SK-N-SH (cell line): ENCODE data around the gene ZCCHC2. TPM values are rescaled to one million over a fixed set of nuclear protein-coding genes. Genes with fewer than 3 reads are reported as not detected.

Experiments used
- CTCF ChIA-PET: fragments of 300-600, 350-600 bp; formaldehyde crosslinking; extraction: SDS; loops from one replicate; lab custom pipeline; 2021; lab: Yijun Ruan, JAX
- POLR2A ChIA-PET: fragments of 350-600 bp; sonication (Branson Sonifier 250); formaldehyde crosslinking; extraction: SDS; loops from one replicate; lab custom pipeline; 2020; ENCODE audit warnings: antibody characterized with exemption, inconsistent platforms; lab: Yijun Ruan, JAX
- DNase-seq: peaks from one replicate; pipeline ENCODE4 v3.0.0; 2012
- H2AFZ ChIP-seq: fragments of 200-600 bp; sonication (generic); 2 replicates; pipeline ENCODE4 v1.8.1; 2016; ENCODE audit warnings: antibody characterized with exemption, mild to moderate bottlenecking, low read depth
- H3F3A ChIP-seq: fragments of 200-600 bp; sonication (generic); replicated peaks from 2 replicates; pipeline ENCODE3; 2016; ENCODE audit warnings: antibody characterized with exemption, mild to moderate bottlenecking; ENCODE audit not compliant: insufficient read depth
- H3K27ac ChIP-seq, 2 experiments: fragments of 200-500 bp in 1 of 2; fragments of 200-600 bp in 1 of 2; sonication (Bioruptor generic) in 1 of 2; sonication (generic), shearing (Covaris generic) in 1 of 2; 2 replicates each; pipeline versions ENCODE4 v1.5.1 to v1.6.1; 2014 to 2016; ENCODE audit warnings: low read depth in 2 of 2, inconsistent platforms in 1 of 2, low read length in 1 of 2, mild to moderate bottlenecking in 1 of 2, mixed read lengths in 1 of 2
- H3K27me3 ChIP-seq: fragments of 200-600 bp; sonication (generic), shearing (Covaris generic); 2 replicates; pipeline ENCODE4 v1.6.1; 2016; ENCODE audit warnings: mixed run types; ENCODE audit not compliant: insufficient read depth
- H3K36me3 ChIP-seq, 2 experiments: fragments of 200-500 bp in 1 of 2; fragments of 200-600 bp in 1 of 2; sonication (Bioruptor generic) in 1 of 2; sonication (generic) in 1 of 2; replicated peaks in 1 of 2; 2 replicates each; pipeline versions ENCODE3 to v1.5.1; 2014 to 2016; ENCODE audit warnings: low read length in 1 of 2, mild to moderate bottlenecking in 1 of 2; ENCODE audit not compliant: insufficient read depth in 2 of 2, control insufficient read depth in 1 of 2
- H3K4me1 ChIP-seq, 2 experiments: fragments of 200-500 bp in 1 of 2; fragments of 200-600 bp in 1 of 2; sonication (Bioruptor generic) in 1 of 2; sonication (generic), shearing (Covaris generic) in 1 of 2; 2 replicates each; pipeline versions ENCODE4 v1.5.1 to v1.6.1; 2014 to 2016; ENCODE audit warnings: low read depth in 1 of 2, low read length in 1 of 2, mixed run types in 1 of 2; ENCODE audit not compliant: insufficient read depth in 2 of 2, control insufficient read depth in 1 of 2
- H3K4me2 ChIP-seq: fragments of 200-600 bp; sonication (generic), shearing (Covaris generic); 2 replicates; pipeline ENCODE4 v1.6.1; 2017; ENCODE audit warnings: mixed run types
- H3K4me3 ChIP-seq, 2 experiments: fragments of 200-500 bp in 1 of 2; fragments of 200-600 bp in 1 of 2; sonication (Bioruptor generic) in 1 of 2; sonication (generic), shearing (Covaris generic) in 1 of 2; 2 replicates each; pipeline versions ENCODE4 v1.5.1 to v1.8.1; 2014 to 2016; ENCODE audit warnings: low read depth in 2 of 2, inconsistent platforms in 1 of 2, low read length in 1 of 2, mild to moderate bottlenecking in 1 of 2, mixed read lengths in 1 of 2, moderate library complexity in 1 of 2
- H3K79me2 ChIP-seq: fragments of 200-600 bp; sonication (generic); 2 replicates; pipeline ENCODE4 v1.8.1; 2017; ENCODE audit warnings: mild to moderate bottlenecking; ENCODE audit not compliant: insufficient read depth
- H3K9ac ChIP-seq: fragments of 200-600 bp; sonication (generic); 2 replicates; pipeline ENCODE4 v1.6.1; 2017; ENCODE audit warnings: mixed run types
- H3K9me2 ChIP-seq: fragments of 200-600 bp; sonication (generic); 2 replicates; pipeline ENCODE4 v1.6.1; 2017; ENCODE audit warnings: mixed run types
- H3K9me3 ChIP-seq: fragments of 200-600 bp; sonication (generic); 2 replicates; pipeline ENCODE4 v1.6.1; 2017; ENCODE audit warnings: mixed run types, mild to moderate bottlenecking, moderate library complexity
- H4K20me1 ChIP-seq: fragments of 200-600 bp; sonication (generic); 2 replicates; pipeline ENCODE4 v1.6.1; 2017; ENCODE audit warnings: mild to moderate bottlenecking, mixed run types; ENCODE audit not compliant: insufficient read depth
- CHD2 ChIP-seq: fragments of 150-350 bp; IDR thresholded peaks from 2 replicates; pipeline ENCODE4 v1.6.1; 2018; ENCODE audit warnings: low read length; ENCODE audit not compliant: partially characterized antibody
- EZH2phosphoT487 ChIP-seq: fragments of 200-600 bp; sonication (generic); IDR thresholded peaks from 2 replicates; pipeline ENCODE4 v1.6.1; 2017; ENCODE audit warnings: low read depth, mixed run types, mild to moderate bottlenecking, antibody characterized with exemption, moderate library complexity, borderline replicate concordance
- GATA2 ChIP-seq: sonication (generic); formaldehyde crosslinking; IDR thresholded peaks from 2 replicates; pipeline ENCODE4 v1.5.0; 2020; ENCODE audit warnings: mild to moderate bottlenecking, missing genetic modification reagents
- MAX ChIP-seq: IDR thresholded peaks from 2 replicates; pipeline ENCODE4 v1.4.0; 2012; ENCODE audit warnings: low read depth
- MEF2A ChIP-seq: IDR thresholded peaks from 2 replicates; pipeline ENCODE4 v1.4.0; 2012; ENCODE audit warnings: low read depth, borderline replicate concordance
- RCOR1 ChIP-seq: fragments of 150-350 bp; IDR thresholded peaks from 2 replicates; pipeline ENCODE4 v1.6.1; 2017; ENCODE audit warnings: antibody characterized with exemption, low read length
- REST ChIP-seq: IDR thresholded peaks from 2 replicates; pipeline ENCODE4 v1.6.1; 2012; ENCODE audit warnings: mild to moderate bottlenecking, low read depth, low read length, moderate library complexity
- RFX5 ChIP-seq: IDR thresholded peaks from 2 replicates; pipeline ENCODE4 v1.6.1; 2012; ENCODE audit warnings: mild to moderate bottlenecking, improper control_type of control experiment, low read length
- WGBS: methylation state at CpG from one replicate; pipeline ENCODE4 v1.1.6; 2017; ENCODE audit warnings: low lambda C conversion rate; 5-methylcytosine and 5-hydroxymethylcytosine counted together
- polyA plus RNA-seq, 3 experiments: library from polyadenylated mRNA; depleted of rRNA; stranded (reverse); fragments of >200 nt; gene quantifications; 2 replicates each; pipeline ENCODE4 v1.2.3, GENCODE V29; 2012
- TF ChIP-seq, protein P1 (sequence below): IDR thresholded peaks from 2 replicates; pipeline ENCODE4 v1.4.0; 2012; ENCODE audit warnings: low read depth, borderline replicate concordance

Gene ZCCHC2
- polyA plus RNA-seq, 1 of the 3 experiments (the other 2 are of a cell fraction): 7.3 TPM

- no peak overlapping the region for H3K4me3 ChIP-seq
- CTCF ChIA-PET: interaction anchor here (0.7 kb wide), 1 partner anchor 364 kb away, joined by 4 read pairs; no protein-coding TSS in a partner anchor
- no peaks in the 10 kb centered on the region for H4K20me1 ChIP-seq
- H3K9ac ChIP-seq: no peak overlapping the region
- H3F3A ChIP-seq: no peaks in the 10 kb centered on the region
- H3K27me3 ChIP-seq: no peaks in the 10 kb centered on the region; the same call in 1 of the 2 replicates
- H3K4me1 ChIP-seq: no peaks in the 10 kb centered on the region; a peak in 1 of 4 replicates
- no peak overlapping the region for H3K27ac ChIP-seq
- TF ChIP-seq, protein P1, sequence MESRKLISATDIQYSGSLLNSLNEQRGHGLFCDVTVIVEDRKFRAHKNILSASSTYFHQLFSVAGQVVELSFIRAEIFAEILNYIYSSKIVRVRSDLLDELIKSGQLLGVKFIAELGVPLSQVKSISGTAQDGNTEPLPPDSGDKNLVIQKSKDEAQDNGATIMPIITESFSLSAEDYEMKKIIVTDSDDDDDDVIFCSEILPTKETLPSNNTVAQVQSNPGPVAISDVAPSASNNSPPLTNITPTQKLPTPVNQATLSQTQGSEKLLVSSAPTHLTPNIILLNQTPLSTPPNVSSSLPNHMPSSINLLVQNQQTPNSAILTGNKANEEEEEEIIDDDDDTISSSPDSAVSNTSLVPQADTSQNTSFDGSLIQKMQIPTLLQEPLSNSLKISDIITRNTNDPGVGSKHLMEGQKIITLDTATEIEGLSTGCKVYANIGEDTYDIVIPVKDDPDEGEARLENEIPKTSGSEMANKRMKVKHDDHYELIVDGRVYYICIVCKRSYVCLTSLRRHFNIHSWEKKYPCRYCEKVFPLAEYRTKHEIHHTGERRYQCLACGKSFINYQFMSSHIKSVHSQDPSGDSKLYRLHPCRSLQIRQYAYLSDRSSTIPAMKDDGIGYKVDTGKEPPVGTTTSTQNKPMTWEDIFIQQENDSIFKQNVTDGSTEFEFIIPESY: no peak
- TF ChIP-seq CHD2 (no peak), EZH2phosphoT487 (no peak)
- 80% methylated on average over 4 of the region's 4 CpGs for WGBS
- H3K79me2 ChIP-seq: no peaks in the 10 kb centered on the region
- H3K4me2 ChIP-seq: no peak overlapping the region
- H3K9me3 ChIP-seq: no peaks in the 10 kb centered on the region
- DNase-seq: no peak
- no peaks in the 10 kb centered on the region for H3K36me3 ChIP-seq
- POLR2A ChIA-PET: no interaction called here
- no peak overlapping the region for H2AFZ ChIP-seq
- no peaks in the 10 kb centered on the region for H3K9me2 ChIP-seq
These were observed 90.0 kb downstream of the ZCCHC2 start for GRCh38 chr18:62612776-62613175.

- POLR2A ChIA-PET: no interaction called here
- Histone ChIP-seq H3K36me3 (no peaks in the 10 kb centered on the region), H3K27me3 (no peaks in the 10 kb centered on the region; the same call in 1 of the 2 replicates), H3K9me3 (no peaks in the 10 kb centered on the region)
- TF ChIP-seq MEF2A (no peak), RCOR1 (no peak), MAX (no peak), REST (no peak), CHD2 (no peak), RFX5 (no peak), GATA2 (CRISPR knock-in tag) (no peak)
- TF ChIP-seq, all 33 proteins: peak for 0
- no peaks in the 10 kb centered on the region; a peak in 1 of 4 replicates for H3K4me1 ChIP-seq
- no peaks in the 10 kb centered on the region for H3K79me2 ChIP-seq
- H4K20me1 ChIP-seq: no peaks in the 10 kb centered on the region
- no peak overlapping the region for H3K9ac ChIP-seq
- WGBS: 79% methylated on average over 7 of the region's 9 CpGs
- DNase-seq: no peak
- H3K9me2 ChIP-seq: no peaks in the 10 kb centered on the region
- H2AFZ ChIP-seq: no peak overlapping the region
- no peak overlapping the region for H3K27ac ChIP-seq
- CTCF ChIA-PET: interaction anchor here (0.9 to 2.0 kb wide), 3 partner anchors 28 to 402 kb away, joined by 3 to 6 read pairs (median 5); no protein-coding TSS in a partner anchor
- H3K4me2 ChIP-seq: no peak overlapping the region
- no peak overlapping the region for H3K4me3 ChIP-seq
- no peaks in the 10 kb centered on the region for H3F3A ChIP-seq
These were observed 91.7 kb downstream of the ZCCHC2 start for GRCh38 chr18:62614494-62614893.
